ENCODE results near the gene PTPRT. TPM values are rescaled to one million over a fixed set of nuclear protein-coding genes. Genes with fewer than 3 reads are reported as not detected.

The PTPRT gene
- polyA plus RNA-seq, 1 experiment, result not detected

DNA sequence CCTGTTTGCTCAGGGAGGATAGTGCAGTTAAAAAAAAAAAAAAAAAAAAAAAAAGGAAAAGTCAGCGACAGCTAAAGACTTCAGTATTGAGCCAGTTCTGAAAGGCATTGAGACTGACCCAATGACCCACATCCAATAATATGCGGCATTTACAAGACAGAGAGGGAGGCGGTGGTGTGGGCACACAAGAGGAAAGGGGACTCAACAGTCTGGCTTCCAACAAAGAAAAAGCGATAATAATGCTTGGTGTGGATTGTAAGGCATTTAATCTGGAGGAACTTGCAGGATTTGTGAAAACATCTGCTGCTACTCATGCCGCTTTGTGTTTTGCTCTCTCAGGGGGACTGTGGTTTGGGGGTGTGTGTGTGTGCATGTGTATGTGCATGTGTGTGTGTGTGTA lies 787.3 kb downstream of the PTPRT start:
- H3K4me3 ChIP-seq (ENCODE audit: low read depth, low read length), result no peak overlapping the region
- no peaks in the 10 kb centered on the region for H3K27me3 ChIP-seq (ENCODE audit: control insufficient read depth, insufficient read depth, low read length)
- no peaks in the 10 kb centered on the region for H3K36me3 ChIP-seq (ENCODE audit: control insufficient read depth, insufficient read depth, low read length)
- DNase-seq (ENCODE audit: low read depth), result no peak
- CTCF ChIA-PET, result no interaction called here
- POLR2A ChIA-PET, result no interaction called here
- TF ChIP-seq, protein P1, sequence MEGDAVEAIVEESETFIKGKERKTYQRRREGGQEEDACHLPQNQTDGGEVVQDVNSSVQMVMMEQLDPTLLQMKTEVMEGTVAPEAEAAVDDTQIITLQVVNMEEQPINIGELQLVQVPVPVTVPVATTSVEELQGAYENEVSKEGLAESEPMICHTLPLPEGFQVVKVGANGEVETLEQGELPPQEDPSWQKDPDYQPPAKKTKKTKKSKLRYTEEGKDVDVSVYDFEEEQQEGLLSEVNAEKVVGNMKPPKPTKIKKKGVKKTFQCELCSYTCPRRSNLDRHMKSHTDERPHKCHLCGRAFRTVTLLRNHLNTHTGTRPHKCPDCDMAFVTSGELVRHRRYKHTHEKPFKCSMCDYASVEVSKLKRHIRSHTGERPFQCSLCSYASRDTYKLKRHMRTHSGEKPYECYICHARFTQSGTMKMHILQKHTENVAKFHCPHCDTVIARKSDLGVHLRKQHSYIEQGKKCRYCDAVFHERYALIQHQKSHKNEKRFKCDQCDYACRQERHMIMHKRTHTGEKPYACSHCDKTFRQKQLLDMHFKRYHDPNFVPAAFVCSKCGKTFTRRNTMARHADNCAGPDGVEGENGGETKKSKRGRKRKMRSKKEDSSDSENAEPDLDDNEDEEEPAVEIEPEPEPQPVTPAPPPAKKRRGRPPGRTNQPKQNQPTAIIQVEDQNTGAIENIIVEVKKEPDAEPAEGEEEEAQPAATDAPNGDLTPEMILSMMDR (IDR thresholded peaks at IDR 0.05; ENCODE audit: insufficient read depth, low read depth, low read length), result no peak

DNA sequence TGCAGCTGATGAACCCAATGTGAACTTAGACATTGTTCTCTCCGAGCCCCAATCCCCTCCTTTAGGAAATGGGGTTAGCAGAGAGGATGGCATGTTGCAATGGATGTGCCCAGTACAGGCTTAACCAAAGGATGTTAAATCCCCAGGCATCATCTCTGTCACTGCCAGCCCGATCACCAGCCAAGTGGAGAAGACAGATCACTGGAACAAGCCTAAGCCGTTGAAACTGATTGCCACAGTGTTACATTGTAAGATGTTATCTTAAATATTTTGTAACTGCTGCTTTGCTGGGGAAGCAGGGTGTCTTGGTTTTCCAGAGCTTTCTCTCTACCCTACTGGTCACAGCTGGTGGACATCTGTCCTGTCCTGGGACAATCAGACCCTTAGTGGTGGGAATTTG lies 788.1 kb downstream of the PTPRT start:
- Histone ChIP-seq H3K27me3 (ENCODE audit: control insufficient read depth, insufficient read depth, low read length) (no peaks in the 10 kb centered on the region), H3K36me3 (ENCODE audit: control insufficient read depth, insufficient read depth, low read length) (no peaks in the 10 kb centered on the region), H3K4me3 (ENCODE audit: low read depth, low read length) (no peak overlapping the region)
- ChIA-PET POLR2A (no interaction called here), CTCF (no interaction called here)
- DNase-seq (ENCODE audit: low read depth), result no peak
- TF ChIP-seq, protein P1 (IDR thresholded peaks at IDR 0.05; ENCODE audit: insufficient read depth, low read depth, low read length), result no peak

DNA sequence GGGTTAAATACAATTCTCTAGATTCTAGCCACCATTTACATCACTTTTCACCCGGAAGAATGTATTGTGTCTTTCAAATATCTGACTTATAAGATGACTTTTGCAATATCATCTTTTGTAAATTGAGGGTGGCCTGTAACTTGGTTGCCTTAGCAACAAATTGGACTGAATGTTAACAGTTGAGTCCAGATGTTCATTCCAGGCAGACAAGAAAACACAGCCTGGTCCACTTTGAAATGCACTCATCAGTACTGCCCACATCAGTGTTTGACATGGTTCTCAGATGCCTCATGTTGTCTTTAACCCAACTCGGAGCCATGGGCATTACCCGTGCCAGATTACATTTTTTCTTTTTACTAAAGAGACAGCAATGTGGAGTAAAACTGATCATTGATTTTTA lies 789.9 kb downstream of the PTPRT start:
- Histone ChIP-seq H3K36me3 (ENCODE audit: control insufficient read depth, insufficient read depth, low read length) (no peaks in the 10 kb centered on the region), H3K4me3 (ENCODE audit: low read depth, low read length) (no peak overlapping the region), H3K27me3 (ENCODE audit: control insufficient read depth, insufficient read depth, low read length) (no peaks in the 10 kb centered on the region)
- DNase-seq (ENCODE audit: low read depth), result no peak
- TF ChIP-seq, protein P1 (IDR thresholded peaks at IDR 0.05; ENCODE audit: insufficient read depth, low read depth, low read length), result no peak
- POLR2A ChIA-PET, result no interaction called here
- CTCF ChIA-PET, result no interaction called here

DNA sequence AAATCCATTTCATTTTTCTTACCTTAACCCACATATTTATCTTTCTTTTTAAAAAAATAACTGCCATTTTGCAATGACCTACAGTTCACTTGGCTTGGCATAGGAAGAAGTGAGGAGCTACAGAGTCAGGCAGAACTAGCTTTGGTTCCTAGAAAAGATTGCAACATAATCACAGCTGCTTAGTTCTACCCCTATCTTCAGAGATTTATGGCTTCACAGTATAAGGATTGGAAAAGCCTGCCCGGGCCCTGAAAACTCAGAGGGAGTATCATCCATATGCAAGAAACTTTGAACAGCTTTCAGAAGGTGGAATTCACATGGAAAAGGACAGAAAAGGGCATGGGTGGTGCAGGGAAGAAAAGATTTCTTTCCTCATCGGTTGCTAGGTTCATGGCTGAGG lies 797.3 kb downstream of the PTPRT start:
- TF ChIP-seq, protein P1 (IDR thresholded peaks at IDR 0.05; ENCODE audit: insufficient read depth, low read depth, low read length), result no peak
- no peaks in the 10 kb centered on the region for H3K27me3 ChIP-seq (ENCODE audit: control insufficient read depth, insufficient read depth, low read length)

DNA sequence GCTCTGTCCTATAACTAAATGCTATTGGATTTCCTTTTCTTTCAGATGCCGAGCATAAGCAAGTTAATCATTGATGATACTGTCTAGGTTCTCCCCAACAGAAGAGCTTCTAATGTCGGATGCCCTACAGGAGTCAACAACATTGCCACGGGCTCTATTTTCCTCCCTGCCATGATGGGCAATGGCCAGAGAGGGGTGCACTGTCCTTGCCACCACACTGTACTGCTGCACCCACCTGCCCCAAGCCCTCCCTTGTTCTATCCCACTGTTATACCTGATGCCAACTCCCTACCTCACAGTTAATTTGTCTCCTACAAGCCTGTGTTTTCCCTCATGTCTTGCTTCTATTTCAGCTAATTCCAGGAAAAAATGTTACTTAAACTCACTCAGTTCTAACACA lies 797.9 kb downstream of the PTPRT start:
- H3K4me3 ChIP-seq (ENCODE audit: low read depth, low read length), result no peak overlapping the region
- H3K36me3 ChIP-seq (ENCODE audit: control insufficient read depth, insufficient read depth, low read length), result no peaks in the 10 kb centered on the region
- TF ChIP-seq, protein P1 (IDR thresholded peaks at IDR 0.05; ENCODE audit: insufficient read depth, low read depth, low read length), result no peak
- no peaks in the 10 kb centered on the region for H3K27me3 ChIP-seq (ENCODE audit: control insufficient read depth, insufficient read depth, low read length)
- DNase-seq (ENCODE audit: low read depth), result no peak
- POLR2A ChIA-PET, result interaction anchor here (0.6 kb wide), 1 partner anchor 1013 kb away, joined by 3 read pairs; no protein-coding TSS in a partner anchor
- CTCF ChIA-PET, result no interaction called here

More for the DNA sequence above, 797.3 kb downstream of the PTPRT start:
- CTCF ChIA-PET, result no interaction called here
- Histone ChIP-seq H3K36me3 (ENCODE audit: control insufficient read depth, insufficient read depth, low read length) (no peaks in the 10 kb centered on the region), H3K4me3 (ENCODE audit: low read depth, low read length) (no peak overlapping the region)
- DNase-seq (ENCODE audit: low read depth), result no peak
- POLR2A ChIA-PET, result interaction anchor here (0.6 kb wide), 1 partner anchor 1012 kb away, joined by 3 read pairs; no protein-coding TSS in a partner anchor

Measured in BJ (cell line).